Ovary (tissue), 9 donors: ENCODE results near the gene NACA2. TPM values are rescaled to one million over a fixed set of nuclear protein-coding genes. Genes with fewer than 3 reads are reported as not detected.

Experiments used
- DNase-seq, 5 donors: peaks; one replicate each; pipeline ENCODE4 v3.0.0-alpha.2; 2019 to 2020
- H3K27ac ChIP-seq, 2 donors: fragments of 200-600 bp; one replicate each; pipeline versions ENCODE4 v1.5.1 to v1.8.0; 2019 to 2022
- H3K27me3 ChIP-seq: fragments of 200-600 bp; one replicate; pipeline ENCODE4 v1.8.0; 2022
- H3K36me3 ChIP-seq: fragments of 200-600 bp; sonication (generic); one replicate; pipeline ENCODE4 v1.5.1; 2019
- H3K4me1 ChIP-seq: one replicate; pipeline ENCODE4 v1.8.1; 2013; ENCODE audit warnings: mild to moderate bottlenecking, moderate library complexity; ENCODE audit not compliant: insufficient read depth
- H3K4me3 ChIP-seq: fragments of 200-600 bp; sonication (generic); one replicate; pipeline ENCODE4 v1.5.1; 2017
- H3K9me3 ChIP-seq, 2 donors: fragments of 200-600 bp in 1 of 2; sonication (generic) in 1 of 2; one replicate each; pipeline versions ENCODE4 v1.5.1 to v1.8.1; 2013 to 2019; ENCODE audit warnings: mild to moderate bottlenecking in 1 of 2, moderate library complexity in 1 of 2
- EP300 ChIP-seq: sonication (generic); formaldehyde crosslinking; IDR thresholded peaks from one replicate; pipeline ENCODE4 v1.6.1; 2017; ENCODE audit warnings: antibody characterized with exemption
- POLR2A ChIP-seq: fragments of 450-650 bp; IDR thresholded peaks from one replicate; pipeline ENCODE4 v1.6.1; 2017; ENCODE audit warnings: antibody characterized with exemption, mild to moderate bottlenecking, moderate library complexity
- WGBS, 3 donors: extraction: QIAGEN DNeasy Blood & Tissue Kit in 1 of 3; methylation state at CpG; one replicate each; pipeline versions ENCODE4 v1.1.5 to v1.1.7; 2013 to 2017; 5-methylcytosine and 5-hydroxymethylcytosine counted together
- intact Hi-C, 4 donors: fragments of 100-400 bp; cut with DNase I; formaldehyde crosslinking; loops; one replicate each; pipeline versions ENCODE4 v1.11.0 to v1.15.1; 2022 to 2023
- polyA plus RNA-seq, 2 donors: library from polyadenylated mRNA; stranded (reverse); fragments of 200-250 nt in 1 of 2; fragments of 350-450 nt in 1 of 2; fragmentation: Illumina TruSeq in 1 of 2; extraction: RNeasy Lipid Tissue Mini Kit (QIAGEN cat#74804) in 1 of 2; gene quantifications; one replicate each; pipeline ENCODE4 v1.2.3, GENCODE V29; 2013 to 2014
- total RNA-seq, 7 donors: library from RNA; depleted of rRNA in 2 of 7; stranded (reverse); fragments of >200 nt in 2 of 7; fragmentation: NEBNext Ultra II Directional in 3 of 7; extraction: Animal tissue kit (Norgen Biotek cat#: 25700) in 3 of 7; gene quantifications; one replicate each; pipeline versions ENCODE4 v1.1.0 to v1.2.4, GENCODE V29; 2016 to 2023
- TF ChIP-seq, protein P1 (sequence below), 3 donors: fragments of 450-650 bp in 2 of 3; fragments of 200-600 bp in 1 of 3; IDR thresholded peaks; one replicate each; pipeline versions ENCODE4 v1.5.1 to v1.8.0; 2016 to 2022; ENCODE audit warnings: antibody characterized with exemption in 3 of 3, mild to moderate bottlenecking in 1 of 3
- donor health status: DM: no; HTN: no; CAD: no; lungs with moderate emphysema.
- donor health status: DM: no; HTN: no; CAD: no.
- donor health status: Bipolar disorder and iron deficiency.
- donor health status: DM: yes; HTN: yes; CAD: no.
- donor health status: DM: no; HTN: no; CAD: no.
- donor health status: DM: yes; HTN: yes; CAD: no.

NACA2 gene
- total and polyA plus RNA-seq, 9 donors = not detected

DNA sequence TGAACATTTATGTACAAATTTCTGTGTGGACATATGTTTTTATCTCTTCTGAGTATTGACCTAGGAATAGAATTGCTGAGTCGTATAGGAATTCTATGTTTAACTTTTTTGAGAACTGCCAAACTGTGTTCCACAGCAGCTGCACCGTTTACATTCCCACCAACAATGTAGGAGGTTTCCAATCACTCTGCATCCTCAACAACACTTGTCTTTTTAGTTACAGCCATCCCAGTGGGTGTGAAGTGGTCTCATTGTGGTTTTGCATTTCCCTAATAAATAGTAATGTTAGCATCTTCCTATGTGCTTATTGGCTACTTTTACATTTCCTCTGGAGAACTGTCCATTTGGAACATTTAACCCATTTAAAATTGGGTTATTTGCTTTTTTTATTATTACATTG, 36.6 kb upstream of the NACA2 start:
- Histone ChIP-seq H3K4me1 (no peaks in the 10 kb centered on the region), H3K4me3 (no peak overlapping the region), H3K27me3 (no peaks in the 10 kb centered on the region), H3K27ac (no peak overlapping the region), H3K36me3 (no peaks in the 10 kb centered on the region), H3K9me3 (no peaks in the 10 kb centered on the region)
- no peak for DNase-seq
- WGBS, 3 donors = 0 to 11% (median 10%) methylated on average over 2 of the region's 2 CpGs
- TF ChIP-seq, protein P1, sequence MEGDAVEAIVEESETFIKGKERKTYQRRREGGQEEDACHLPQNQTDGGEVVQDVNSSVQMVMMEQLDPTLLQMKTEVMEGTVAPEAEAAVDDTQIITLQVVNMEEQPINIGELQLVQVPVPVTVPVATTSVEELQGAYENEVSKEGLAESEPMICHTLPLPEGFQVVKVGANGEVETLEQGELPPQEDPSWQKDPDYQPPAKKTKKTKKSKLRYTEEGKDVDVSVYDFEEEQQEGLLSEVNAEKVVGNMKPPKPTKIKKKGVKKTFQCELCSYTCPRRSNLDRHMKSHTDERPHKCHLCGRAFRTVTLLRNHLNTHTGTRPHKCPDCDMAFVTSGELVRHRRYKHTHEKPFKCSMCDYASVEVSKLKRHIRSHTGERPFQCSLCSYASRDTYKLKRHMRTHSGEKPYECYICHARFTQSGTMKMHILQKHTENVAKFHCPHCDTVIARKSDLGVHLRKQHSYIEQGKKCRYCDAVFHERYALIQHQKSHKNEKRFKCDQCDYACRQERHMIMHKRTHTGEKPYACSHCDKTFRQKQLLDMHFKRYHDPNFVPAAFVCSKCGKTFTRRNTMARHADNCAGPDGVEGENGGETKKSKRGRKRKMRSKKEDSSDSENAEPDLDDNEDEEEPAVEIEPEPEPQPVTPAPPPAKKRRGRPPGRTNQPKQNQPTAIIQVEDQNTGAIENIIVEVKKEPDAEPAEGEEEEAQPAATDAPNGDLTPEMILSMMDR (IDR thresholded peaks at IDR 0.05) = no peak
- TF ChIP-seq EP300 = no peak
- TF ChIP-seq POLR2A = no peak
- intact Hi-C loops = no loop called here

DNA sequence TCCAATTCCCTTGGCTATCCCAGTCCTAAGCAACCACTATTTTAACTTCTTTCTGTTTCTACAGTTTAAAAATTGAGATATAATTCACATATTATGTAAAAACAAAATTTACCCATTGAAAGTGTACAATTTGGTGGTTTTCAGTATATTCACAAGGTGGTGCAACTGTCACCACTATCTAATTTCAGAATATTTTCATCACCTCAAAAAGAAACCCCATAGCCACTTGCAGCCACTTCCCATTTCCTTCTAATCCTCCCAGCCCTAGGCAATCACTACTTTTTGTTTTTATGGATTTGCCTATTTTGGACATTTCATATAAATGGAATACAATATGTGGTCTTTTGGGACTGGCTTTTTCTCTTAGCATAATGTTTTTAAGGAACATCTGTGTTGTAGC, 36.1 kb upstream of the NACA2 start:
- intact Hi-C loops = no loop called here
- no peak for DNase-seq
- no peak overlapping the region for H3K27ac ChIP-seq
- no peaks in the 10 kb centered on the region for H3K36me3 ChIP-seq
- H3K9me3 ChIP-seq = no peaks in the 10 kb centered on the region
- H3K4me1 ChIP-seq = no peaks in the 10 kb centered on the region
- no peak overlapping the region for H3K4me3 ChIP-seq
- TF ChIP-seq, protein P1 (IDR thresholded peaks at IDR 0.05) = no peak
- TF ChIP-seq EP300 = no peak
- TF ChIP-seq POLR2A = no peak
- no peaks in the 10 kb centered on the region for H3K27me3 ChIP-seq

GRCh38 chr17:61625564-61625963, 34.5 kb upstream of the NACA2 start:
- intact Hi-C loops = no loop called here
- Histone ChIP-seq H3K27me3 (no peaks in the 10 kb centered on the region), H3K4me1 (no peaks in the 10 kb centered on the region), H3K36me3 (no peaks in the 10 kb centered on the region), H3K4me3 (no peak overlapping the region), H3K27ac (no peak overlapping the region), H3K9me3 (no peaks in the 10 kb centered on the region)
- 91 to 94% (median 92%) methylated on average over 5 of the region's 5 CpGs for WGBS, 3 donors
- no peak for DNase-seq
- no peak for TF ChIP-seq EP300
- TF ChIP-seq POLR2A = no peak

- Histone ChIP-seq H3K27ac (no peak overlapping the region), H3K9me3 (no peaks in the 10 kb centered on the region), H3K27me3 (no peaks in the 10 kb centered on the region), H3K4me3 (no peak overlapping the region), H3K36me3 (no peaks in the 10 kb centered on the region), H3K4me1 (no peaks in the 10 kb centered on the region)
- intact Hi-C loops = no loop called here
- no peak for TF ChIP-seq POLR2A
- TF ChIP-seq, protein P1 (IDR thresholded peaks at IDR 0.05) = no peak
- TF ChIP-seq EP300 = no peak
- no peak for DNase-seq
- 56 to 76% (median 69%) methylated on average over 1 of the region's 1 CpG for WGBS, 3 donors
Measured at GRCh38 chr17:61624951-61625350, 33.9 kb upstream of the NACA2 start.

DNA sequence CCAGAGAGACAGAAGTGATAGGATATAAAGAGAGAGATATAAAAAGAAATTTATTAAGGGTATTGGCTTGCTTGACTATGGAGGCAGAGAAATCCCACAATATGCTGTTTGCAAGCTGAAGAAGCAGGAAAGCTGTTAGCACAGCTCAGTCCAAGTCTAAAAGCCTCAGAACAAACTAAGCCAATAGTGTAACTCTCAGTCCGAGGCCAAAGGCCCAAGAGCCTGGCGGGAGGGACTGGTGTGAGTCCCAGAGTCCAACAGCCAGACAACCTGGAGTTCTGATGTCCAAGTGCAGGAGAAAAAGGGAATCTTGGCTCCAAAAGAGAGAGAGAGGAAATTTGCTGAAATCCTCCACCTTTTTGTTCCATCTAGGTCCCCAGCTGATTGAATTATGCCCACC, 30.3 kb upstream of the NACA2 start:
- no peak for DNase-seq
- Histone ChIP-seq H3K27ac (no peak overlapping the region), H3K4me3 (no peak overlapping the region), H3K9me3 (no peaks in the 10 kb centered on the region), H3K4me1 (no peaks in the 10 kb centered on the region), H3K27me3 (no peaks in the 10 kb centered on the region), H3K36me3 (no peaks in the 10 kb centered on the region)
- TF ChIP-seq POLR2A (no peak), EP300 (no peak)
- TF ChIP-seq, protein P1 (IDR thresholded peaks at IDR 0.05) = no peak
- intact Hi-C loops = no loop called here
- WGBS, 3 donors = 83 to 90% (median 89%) methylated on average over 2 of the region's 2 CpGs
